Large intestine (tissue), 3 donors: ENCODE measurements around the gene TBL1XR1. TPM values are rescaled to one million over a fixed set of nuclear protein-coding genes. Genes with fewer than 3 reads are reported as not detected.

Source experiments
- DNase-seq, 2 donors: peaks; one replicate each; pipeline versions ENCODE4 v3.0.0 to v3.0.0-alpha.2; 2013
- H3K27ac ChIP-seq: one replicate; pipeline ENCODE4 v1.5.1; 2013; ENCODE audit warnings: low read length
- H3K27me3 ChIP-seq: 2 replicates; pipeline ENCODE4 v1.6.1; 2013; ENCODE audit warnings: low read length; ENCODE audit not compliant: control insufficient read depth, insufficient read depth
- H3K36me3 ChIP-seq: 2 replicates; pipeline ENCODE4 v1.6.1; 2013; ENCODE audit warnings: low read length; ENCODE audit not compliant: control insufficient read depth, insufficient read depth
- H3K4me1 ChIP-seq: one replicate; pipeline ENCODE4 v1.6.1; 2013; ENCODE audit warnings: low read length; ENCODE audit not compliant: control insufficient read depth, insufficient read depth
- H3K4me3 ChIP-seq: one replicate; pipeline ENCODE4 v1.5.1; 2013; ENCODE audit warnings: low read length
- H3K9me3 ChIP-seq: one replicate; pipeline ENCODE4 v1.6.1; 2013; ENCODE audit warnings: mild to moderate bottlenecking, low read depth, low read length, moderate library complexity; ENCODE audit not compliant: control insufficient read depth
- WGBS: methylation state at CpG from one replicate; pipeline ENCODE4 v1.1.5; 2013; ENCODE audit warnings: low lambda C conversion rate; ENCODE audit not compliant: insufficient coverage; 5-methylcytosine and 5-hydroxymethylcytosine counted together
- polyA plus RNA-seq: library from polyadenylated mRNA; unstranded; fragments of 120-200 nt; gene quantifications from one replicate; pipeline ENCODE4 v1.2.1, GENCODE V29; 2013

TBL1XR1 gene
- polyA plus RNA-seq, 1 donor = 75.7 TPM

DNA sequence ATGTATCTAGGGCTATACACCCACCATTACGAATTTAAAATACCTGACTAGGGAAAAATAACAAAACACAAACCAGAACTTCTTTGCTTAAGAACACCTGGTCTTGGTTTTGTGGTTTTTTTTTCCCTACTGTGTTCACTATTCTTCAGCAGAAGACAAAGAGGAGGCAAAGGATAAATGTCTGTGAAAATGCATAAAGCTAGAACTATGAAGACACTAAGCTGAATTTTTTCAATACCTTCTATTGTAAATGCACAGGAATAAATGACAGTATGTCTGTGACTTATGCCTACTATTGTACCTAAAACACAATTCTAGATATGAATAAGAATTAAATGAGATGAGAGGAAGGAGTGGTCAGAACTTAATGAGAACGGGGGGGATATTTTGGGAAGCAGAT is 86.9 kb downstream of the TBL1XR1 start:
- Histone ChIP-seq H3K27ac (no peak overlapping the region), H3K36me3 (no peaks in the 10 kb centered on the region), H3K9me3 (no peaks in the 10 kb centered on the region), H3K4me1 (no peaks in the 10 kb centered on the region), H3K27me3 (no peaks in the 10 kb centered on the region), H3K4me3 (no peak overlapping the region)
- WGBS = 86% methylated on average over 1 of the region's 2 CpGs
- DNase-seq = no peak

GRCh38 chr3:177109688-177110330 is 87.5 kb downstream of the TBL1XR1 start:
- no peak overlapping the region for H3K4me3 ChIP-seq
- 80% methylated on average over 1 of the region's 5 CpGs for WGBS
- no peaks in the 10 kb centered on the region for H3K4me1 ChIP-seq
- no peak for DNase-seq
- H3K36me3 ChIP-seq = no peaks in the 10 kb centered on the region
- no peaks in the 10 kb centered on the region for H3K27me3 ChIP-seq
- H3K9me3 ChIP-seq = no peaks in the 10 kb centered on the region
- no peak overlapping the region for H3K27ac ChIP-seq

DNA sequence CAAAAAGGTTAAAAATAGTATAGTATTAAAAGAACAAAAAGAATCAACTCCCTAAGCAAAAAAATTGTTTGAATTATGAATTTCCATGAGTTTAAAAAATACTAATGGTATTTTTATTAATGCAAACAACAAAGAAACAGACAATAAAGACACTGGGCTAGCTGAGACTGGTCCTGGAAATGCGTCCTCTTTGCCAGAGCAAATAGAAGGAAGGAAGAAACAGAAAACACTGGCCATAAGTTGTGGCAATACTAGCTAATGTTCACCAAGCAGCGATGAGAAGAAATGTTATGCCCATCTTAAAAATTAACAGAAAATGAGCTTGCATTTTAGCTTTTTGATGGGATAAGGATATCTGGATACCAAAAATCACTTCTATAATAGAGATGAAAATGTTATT is 88.6 kb downstream of the TBL1XR1 start:
- Histone ChIP-seq H3K27ac (no peak overlapping the region), H3K36me3 (no peaks in the 10 kb centered on the region), H3K4me1 (no peaks in the 10 kb centered on the region), H3K9me3 (no peaks in the 10 kb centered on the region), H3K27me3 (no peaks in the 10 kb centered on the region), H3K4me3 (no peak overlapping the region)
- DNase-seq = no peak
- no CpG with 5 or more reads among the region's 2 CpGs for WGBS

DNA sequence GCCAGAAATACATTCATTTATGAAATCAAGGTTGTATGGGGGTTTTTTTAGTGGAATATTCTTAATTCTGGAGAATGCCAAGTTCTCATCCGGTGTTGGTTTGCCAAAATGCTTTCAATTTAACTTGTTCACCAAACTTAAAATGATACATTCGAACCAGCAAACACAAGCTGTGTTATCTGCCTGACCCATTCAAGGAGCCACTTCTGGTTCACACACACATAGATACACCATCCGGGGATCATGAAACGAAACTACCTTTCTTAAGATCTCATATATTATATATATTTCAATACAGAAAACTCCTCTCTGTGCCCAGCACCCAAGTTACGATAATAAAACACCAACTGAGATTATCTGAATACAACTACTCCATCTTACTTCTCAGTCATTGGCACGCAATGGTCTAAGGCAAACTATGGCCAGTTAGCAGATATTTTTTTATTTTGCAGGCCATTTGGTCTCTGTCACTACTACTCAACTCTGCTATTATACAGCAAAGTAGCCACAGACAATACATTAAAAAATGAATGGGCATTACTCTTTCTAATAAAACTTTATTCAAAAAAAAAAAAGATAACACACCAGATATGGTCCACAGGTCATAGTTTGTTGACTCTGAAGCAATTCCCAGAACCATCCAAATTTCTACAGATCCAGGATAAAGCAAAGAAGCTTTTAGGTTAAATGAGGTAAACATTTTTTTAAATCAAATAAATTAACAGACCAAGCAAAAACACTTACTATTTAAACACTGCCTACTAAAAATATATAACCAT is 89.6 kb downstream of the TBL1XR1 start:
- DNase-seq = no peak
- no peak overlapping the region for H3K27ac ChIP-seq
- no peaks in the 10 kb centered on the region for H3K4me1 ChIP-seq
- whole genome bisulfite sequencing = 100% methylated on average over 2 of the region's 6 CpGs
- no peak overlapping the region for H3K4me3 ChIP-seq
- H3K36me3 ChIP-seq = no peaks in the 10 kb centered on the region
- no peaks in the 10 kb centered on the region for H3K27me3 ChIP-seq
- H3K9me3 ChIP-seq = no peaks in the 10 kb centered on the region

DNA sequence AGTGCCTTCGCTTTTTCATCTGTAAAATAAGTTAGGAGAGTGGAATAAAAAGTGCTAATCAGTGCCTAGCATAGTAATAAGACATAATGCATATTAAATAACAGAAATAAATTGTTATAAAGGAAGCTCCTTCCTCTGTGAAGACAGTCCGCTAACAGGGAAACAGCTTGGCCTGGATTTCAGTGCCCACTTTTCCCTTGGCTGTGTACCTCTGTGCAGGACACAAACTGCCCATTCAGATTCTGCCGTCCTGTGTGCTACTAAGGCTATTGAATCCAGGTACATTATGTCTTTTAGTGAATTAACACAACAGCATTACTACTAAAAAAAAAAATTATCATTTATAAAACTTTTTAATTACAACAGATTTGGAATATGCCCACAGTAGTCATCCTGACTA is 90.7 kb downstream of the TBL1XR1 start:
- no peak overlapping the region for H3K27ac ChIP-seq
- H3K9me3 ChIP-seq = no peaks in the 10 kb centered on the region
- no peak for DNase-seq
- no peaks in the 10 kb centered on the region for H3K36me3 ChIP-seq
- no peaks in the 10 kb centered on the region for H3K27me3 ChIP-seq
- no peak overlapping the region for H3K4me3 ChIP-seq
- H3K4me1 ChIP-seq = no peaks in the 10 kb centered on the region
- WGBS = no CpG with 5 or more reads among the region's 3 CpGs

GRCh38 chr3:177106184-177106583 is 91.1 kb downstream of the TBL1XR1 start:
- WGBS = no CpG with 5 or more reads among the region's 7 CpGs
- H3K4me1 ChIP-seq = no peaks in the 10 kb centered on the region
- H3K27ac ChIP-seq = no peak overlapping the region
- H3K36me3 ChIP-seq = no peaks in the 10 kb centered on the region
- no peak for DNase-seq
- no peaks in the 10 kb centered on the region for H3K27me3 ChIP-seq
- H3K9me3 ChIP-seq = no peaks in the 10 kb centered on the region
- no peak overlapping the region for H3K4me3 ChIP-seq

- DNase-seq = no peak
- Histone ChIP-seq H3K9me3 (no peaks in the 10 kb centered on the region), H3K4me3 (no peak overlapping the region), H3K4me1 (no peaks in the 10 kb centered on the region), H3K36me3 (no peaks in the 10 kb centered on the region), H3K27ac (no peak overlapping the region), H3K27me3 (no peaks in the 10 kb centered on the region)
- WGBS = 71% methylated on average over 1 of the region's 4 CpGs
Observed at GRCh38 chr3:177105623-177106022, 91.7 kb downstream of the TBL1XR1 start.

DNA sequence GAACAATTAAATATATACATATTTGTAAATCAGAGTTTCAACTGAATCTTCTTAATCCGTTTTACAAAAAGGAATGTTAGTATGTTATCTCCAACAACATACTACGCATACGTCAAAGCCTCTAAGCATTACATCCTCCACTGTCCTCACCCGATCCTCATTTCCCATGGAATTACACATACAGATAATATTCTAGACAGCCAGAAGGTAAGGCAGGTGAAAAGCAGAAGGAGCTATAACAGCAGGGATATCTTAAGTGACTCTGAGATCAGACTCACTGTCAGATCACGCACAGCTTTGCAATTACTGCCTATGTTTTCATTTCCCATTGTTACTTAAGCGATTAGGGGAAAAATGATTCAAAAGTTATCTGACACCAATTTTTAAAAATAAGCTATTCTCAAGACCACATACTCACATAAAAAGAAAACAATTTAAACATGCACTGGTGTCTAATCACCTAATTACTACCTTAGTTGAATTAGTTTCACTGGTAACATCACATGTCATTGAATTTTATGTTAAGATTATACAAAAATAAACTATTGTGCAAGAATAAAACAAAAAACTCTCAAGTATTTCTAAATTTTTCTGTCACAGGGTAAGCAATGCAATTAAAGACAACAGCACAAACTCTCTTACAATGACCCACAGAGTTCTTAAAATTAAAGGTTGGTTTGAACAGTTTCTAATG is 92.8 kb downstream of the TBL1XR1 start:
- Histone ChIP-seq H3K27ac (no peak overlapping the region), H3K4me3 (no peak overlapping the region), H3K9me3 (no peaks in the 10 kb centered on the region), H3K27me3 (no peaks in the 10 kb centered on the region), H3K36me3 (no peaks in the 10 kb centered on the region), H3K4me1 (no peaks in the 10 kb centered on the region)
- 75% methylated on average over 2 of the region's 6 CpGs for WGBS
- DNase-seq = no peak

DNA sequence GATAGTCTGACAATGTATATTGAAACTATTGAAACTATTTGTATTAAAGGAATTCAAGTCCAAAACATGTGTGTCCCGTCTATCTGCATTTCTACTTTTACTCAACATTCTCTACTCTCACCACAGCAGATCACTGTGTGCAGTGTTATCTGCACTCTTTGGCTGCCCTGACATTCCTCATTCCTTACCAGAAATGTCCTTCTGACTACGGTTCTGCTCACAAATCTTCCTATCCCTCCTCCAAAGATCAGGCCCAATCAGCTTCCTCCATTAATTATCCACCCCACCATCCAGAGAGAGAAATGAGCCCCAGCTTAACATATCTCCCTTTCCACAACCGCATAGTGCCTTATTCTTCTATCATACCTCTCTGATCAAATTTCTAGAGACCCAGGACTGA is 94.7 kb downstream of the TBL1XR1 start:
- H3K36me3 ChIP-seq = no peaks in the 10 kb centered on the region
- H3K27ac ChIP-seq = no peak overlapping the region
- DNase-seq = no peak
- H3K9me3 ChIP-seq = no peaks in the 10 kb centered on the region
- H3K4me1 ChIP-seq = no peaks in the 10 kb centered on the region
- no peaks in the 10 kb centered on the region for H3K27me3 ChIP-seq
- H3K4me3 ChIP-seq = no peak overlapping the region
- no CpG with 5 or more reads among the region's 3 CpGs for WGBS

DNA sequence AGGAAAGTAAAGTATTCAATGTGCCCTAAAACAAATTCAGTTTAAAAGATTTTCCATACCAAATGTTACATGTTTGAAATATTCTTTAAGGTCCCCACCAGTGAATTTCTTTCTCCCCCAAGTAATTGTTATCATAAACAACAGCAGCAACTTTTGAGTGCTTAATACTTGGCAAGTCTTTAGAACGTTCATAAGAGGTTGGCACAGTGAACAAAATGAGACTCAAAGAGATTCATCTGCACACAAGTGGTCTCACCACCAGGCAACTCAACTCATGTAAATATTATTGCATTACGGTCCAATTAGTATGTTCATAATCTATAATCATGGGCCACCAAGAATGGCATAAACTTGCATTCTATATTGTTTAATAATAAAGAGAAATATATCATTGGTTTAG is 98.7 kb downstream of the TBL1XR1 start:
- Histone ChIP-seq H3K4me1 (no peaks in the 10 kb centered on the region), H3K4me3 (no peak overlapping the region), H3K9me3 (peaks cover 4% of the 10 kb centered on the region), H3K36me3 (peaks cover 3% of the 10 kb centered on the region), H3K27me3 (no peaks in the 10 kb centered on the region), H3K27ac (no peak overlapping the region)
- DNase-seq = no peak
- 100% methylated on average over 1 of the region's 2 CpGs for WGBS
